H1 (cell line): ENCODE results near the gene CHRNA3. TPM values are rescaled to one million over a fixed set of nuclear protein-coding genes. Genes with fewer than 3 reads are reported as not detected.

Experiments used
- CTCF ChIA-PET: fragments of 300-600 bp; sonication (Branson Sonifier 250); formaldehyde crosslinking; loops from one replicate; lab custom pipeline; 2021; ENCODE audit not compliant: partially characterized antibody; lab: Charles Lee
- POLR2A ChIA-PET: fragments of 300-600 bp; sonication (Branson Sonifier 250); formaldehyde crosslinking; loops from one replicate; lab custom pipeline; 2021; ENCODE audit warnings: inconsistent platforms; ENCODE audit not compliant: partially characterized antibody; lab: Charles Lee
- DNase-seq, 2 experiments: peaks; one replicate each; pipeline versions ENCODE4 v3.0.0 to v3.0.0-alpha.2; 2010 to 2022; ENCODE audit warnings: low spot score in 2 of 2, low read depth in 1 of 2, mixed read lengths in 1 of 2
- FAIRE-seq: peaks from 2 replicates; lab custom pipeline; 2011; peaks lifted over from hg19 to GRCh38; lab: Jason Lieb, UNC
- H2AFZ ChIP-seq: 2 replicates; pipeline ENCODE4 v1.8.1; 2012; ENCODE audit warnings: low read length, inconsistent platforms
- H2AK5ac ChIP-seq: 2 replicates; pipeline ENCODE4 v1.6.1; 2013; ENCODE audit warnings: low read depth, low read length
- H2BK120ac ChIP-seq: replicated peaks from 2 replicates; pipeline ENCODE3; 2013; ENCODE audit warnings: low read depth, low read length, inconsistent platforms
- H2BK12ac ChIP-seq: 2 replicates; pipeline ENCODE4 v1.6.1; 2013; ENCODE audit warnings: low read depth, low read length
- H2BK15ac ChIP-seq: 2 replicates; pipeline ENCODE4 v1.6.1; 2013; ENCODE audit warnings: low read length
- H2BK20ac ChIP-seq: 2 replicates; pipeline ENCODE4 v1.6.1; 2013; ENCODE audit warnings: low read length
- H2BK5ac ChIP-seq: 2 replicates; pipeline ENCODE4 v1.6.1; 2013; ENCODE audit warnings: low read depth, low read length
- H3K14ac ChIP-seq: 2 replicates; pipeline ENCODE4 v1.6.1; 2013; ENCODE audit warnings: inconsistent platforms; ENCODE audit not compliant: insufficient read length
- H3K18ac ChIP-seq: 2 replicates; pipeline ENCODE4 v1.6.1; 2013; ENCODE audit warnings: low read length; ENCODE audit errors: extremely low read depth
- H3K23ac ChIP-seq: 2 replicates; pipeline ENCODE4 v1.6.1; 2013; ENCODE audit warnings: inconsistent platforms; ENCODE audit not compliant: insufficient read length
- H3K23me2 ChIP-seq: 2 replicates; pipeline ENCODE4 v1.6.1; 2013; ENCODE audit warnings: low read depth, low read length
- H3K27ac ChIP-seq: 2 replicates; pipeline ENCODE4 v1.6.1; 2011; ENCODE audit warnings: low read depth, low read length, inconsistent platforms
- H3K27me3 ChIP-seq, 4 experiments: replicated peaks in 1 of 4; 1 replicate in 1 of 4; 2 replicates in 3 of 4; pipeline versions ENCODE4 v1.6.1 to v1.8.1; 2011 to 2013; ENCODE audit warnings: low read length in 3 of 4, mild to moderate bottlenecking in 3 of 4, inconsistent platforms in 2 of 4, mixed read lengths in 2 of 4, moderate library complexity in 1 of 4; ENCODE audit not compliant: control insufficient read depth in 3 of 4, insufficient read depth in 3 of 4; ENCODE audit errors: extremely low read depth in 1 of 4
- H3K36me3 ChIP-seq, 4 experiments: 2 replicates each; pipeline versions ENCODE4 v1.6.1 to v1.8.1; 2011 to 2013; ENCODE audit warnings: mild to moderate bottlenecking in 4 of 4, low read length in 3 of 4, moderate library complexity in 2 of 4, control low read depth in 1 of 4, inconsistent platforms in 1 of 4; ENCODE audit not compliant: insufficient read depth in 4 of 4, control insufficient read depth in 2 of 4
- H3K4ac ChIP-seq: replicated peaks from 2 replicates; pipeline ENCODE3; 2013; ENCODE audit warnings: low read length, low read depth, mixed read lengths, inconsistent platforms; ENCODE audit not compliant: insufficient read length
- H3K4me1 ChIP-seq, 4 experiments: replicated peaks in 1 of 4; 1 replicate in 1 of 4; 2 replicates in 3 of 4; pipeline versions ENCODE4 v1.6.1 to v1.8.1; 2011 to 2013; ENCODE audit warnings: low read length in 3 of 4, inconsistent platforms in 2 of 4, mixed read lengths in 1 of 4; ENCODE audit not compliant: insufficient read depth in 4 of 4, control insufficient read depth in 3 of 4
- H3K4me2 ChIP-seq, 2 experiments: 2 replicates each; pipeline versions ENCODE4 v1.6.1 to v1.8.1; 2011 to 2013; ENCODE audit warnings: low read depth in 2 of 2, low read length in 2 of 2, control low read depth in 1 of 2, inconsistent platforms in 1 of 2, mild to moderate bottlenecking in 1 of 2; ENCODE audit not compliant: insufficient read depth in 1 of 2
- H3K4me3 ChIP-seq, 4 experiments: fragments of 200-600, 300-600 bp in 1 of 4; sonication (generic), shearing (Covaris generic), sonication (Bioruptor Twin) in 1 of 4; 2 replicates each; pipeline versions ENCODE4 v1.5.1 to v1.8.1; 2011 to 2016; ENCODE audit warnings: low read length in 4 of 4, low read depth in 3 of 4, control low read depth in 2 of 4, inconsistent platforms in 2 of 4, mild to moderate bottlenecking in 2 of 4, mixed read lengths in 1 of 4, moderate library complexity in 1 of 4; ENCODE audit not compliant: insufficient read depth in 2 of 4; ENCODE audit errors: extremely low read depth in 1 of 4
- H3K56ac ChIP-seq: replicated peaks from 2 replicates; pipeline ENCODE3; 2013; ENCODE audit warnings: low read depth, mild to moderate bottlenecking, mixed read lengths, low read length, inconsistent platforms; ENCODE audit not compliant: insufficient read length
- H3K79me1 ChIP-seq: 2 replicates; pipeline ENCODE4 v1.6.1; 2013; ENCODE audit warnings: low read depth, low read length, control low read depth
- H3K79me2 ChIP-seq, 2 experiments: 2 replicates each; pipeline versions ENCODE4 v1.6.1 to v1.8.1; 2012 to 2013; ENCODE audit warnings: low read length in 2 of 2, mild to moderate bottlenecking in 2 of 2, inconsistent platforms in 1 of 2; ENCODE audit not compliant: insufficient read depth in 2 of 2, control insufficient read depth in 1 of 2
- H3K9ac ChIP-seq, 4 experiments: replicated peaks in 1 of 4; 1 replicate in 1 of 4; 2 replicates in 3 of 4; pipeline versions ENCODE4 v1.6.1 to v1.8.1; 2011 to 2013; ENCODE audit warnings: low read depth in 3 of 4, low read length in 3 of 4, control low read depth in 2 of 4, mild to moderate bottlenecking in 2 of 4, moderate library complexity in 2 of 4, inconsistent platforms in 1 of 4; ENCODE audit errors: extremely low read depth in 1 of 4
- H3K9me3 ChIP-seq, 2 experiments: 2 replicates each; pipeline versions ENCODE4 v1.6.1 to v1.8.1; 2012 to 2013; ENCODE audit warnings: mild to moderate bottlenecking in 2 of 2, moderate library complexity in 2 of 2, control low read depth in 1 of 2, inconsistent platforms in 1 of 2, low read depth in 1 of 2, low read length in 1 of 2, mixed read lengths in 1 of 2; ENCODE audit not compliant: insufficient read depth in 2 of 2
- H4K20me1 ChIP-seq, 2 experiments: replicated peaks in 1 of 2; 2 replicates each; pipeline versions ENCODE3 to v1.8.1; 2011 to 2013; ENCODE audit warnings: inconsistent platforms in 2 of 2, low read length in 2 of 2, mild to moderate bottlenecking in 1 of 2; ENCODE audit not compliant: insufficient read depth in 2 of 2, control insufficient read depth in 1 of 2
- H4K5ac ChIP-seq: 2 replicates; pipeline ENCODE4 v1.6.1; 2013; ENCODE audit warnings: low read length, low read depth, mixed read lengths, inconsistent platforms; ENCODE audit not compliant: insufficient read length
- H4K8ac ChIP-seq: 2 replicates; pipeline ENCODE4 v1.8.0; 2013; ENCODE audit warnings: mild to moderate bottlenecking, moderate library complexity, low read length, inconsistent platforms; ENCODE audit not compliant: insufficient read depth; ENCODE audit errors: extremely low read depth
- H4K91ac ChIP-seq: replicated peaks from 2 replicates; pipeline ENCODE3; 2013; ENCODE audit warnings: low read length, mixed read lengths, inconsistent platforms; ENCODE audit not compliant: insufficient read length
- BRCA1 ChIP-seq: IDR thresholded peaks from 2 replicates; pipeline ENCODE4 v1.6.1; 2012; ENCODE audit warnings: low read depth, low read length, improper control_type of control experiment
- CEBPB ChIP-seq: IDR thresholded peaks from 2 replicates; pipeline ENCODE4 v1.6.1; 2012; ENCODE audit warnings: low read depth, low read length
- EGR1 ChIP-seq: IDR thresholded peaks from 2 replicates; pipeline ENCODE4 v1.6.1; 2011; ENCODE audit warnings: low read depth, low read length, borderline replicate concordance
- HDAC2 ChIP-seq, 2 experiments: fragments of 300-600 bp in 1 of 2; sonication (generic) in 1 of 2; IDR thresholded peaks; 2 replicates each; pipeline ENCODE4 v1.6.1; 2011 to 2012; ENCODE audit warnings: low read depth in 2 of 2, low read length in 2 of 2, mild to moderate bottlenecking in 2 of 2, moderate library complexity in 2 of 2, borderline replicate concordance in 1 of 2, inconsistent platforms in 1 of 2
- JUN ChIP-seq: IDR thresholded peaks from 2 replicates; pipeline ENCODE4 v1.6.1; 2011; ENCODE audit warnings: low read depth, mild to moderate bottlenecking, improper control_type of control experiment, low read length
- POLR2A ChIP-seq, 2 experiments: IDR thresholded peaks; 1 replicate in 1 of 2; 2 replicates in 1 of 2; pipeline ENCODE4 v1.6.1; 2011; ENCODE audit warnings: low read depth in 2 of 2, low read length in 2 of 2, mild to moderate bottlenecking in 2 of 2; ENCODE audit errors: control extremely low read depth in 1 of 2
- POLR2AphosphoS5 ChIP-seq: IDR thresholded peaks from 2 replicates; pipeline ENCODE4 v1.6.1; 2011; ENCODE audit warnings: low read depth, low read length
- RXRA ChIP-seq: IDR thresholded peaks from 2 replicates; pipeline ENCODE4 v1.6.1; 2011; ENCODE audit warnings: low read depth, mild to moderate bottlenecking, low read length, moderate library complexity; ENCODE audit not compliant: insufficient read depth
- SIN3A ChIP-seq, 2 experiments: IDR thresholded peaks in 1 of 2; conservative IDR thresholded peaks in 1 of 2; 2 replicates each; pipeline ENCODE4 v1.6.1; 2011 to 2012; ENCODE audit warnings: low read length in 2 of 2, improper control_type of control experiment in 1 of 2, low read depth in 1 of 2, mild to moderate bottlenecking in 1 of 2
- SP1 ChIP-seq: IDR thresholded peaks from 2 replicates; pipeline ENCODE4 v1.6.1; 2011; ENCODE audit warnings: low read depth, low read length
- SP4 ChIP-seq: IDR thresholded peaks from 2 replicates; pipeline ENCODE4 v1.6.1; 2012; ENCODE audit warnings: low read length, inconsistent platforms
- SRF ChIP-seq: IDR thresholded peaks from 2 replicates; pipeline ENCODE4 v1.6.1; 2011; ENCODE audit warnings: mild to moderate bottlenecking, low read depth, low read length, moderate library complexity
- SUZ12 ChIP-seq: fragments of 200-600 bp; sonication (generic); IDR thresholded peaks from 2 replicates; pipeline ENCODE4 v1.6.1; 2012; ENCODE audit warnings: mild to moderate bottlenecking, inconsistent platforms, low read length, moderate library complexity, mixed read lengths
- TBP ChIP-seq: IDR thresholded peaks from 2 replicates; pipeline ENCODE4 v1.6.1; 2011; ENCODE audit warnings: low read depth, low read length, improper control_type of control experiment
- WGBS, 2 experiments: shearing (Covaris generic) in 1 of 2; methylation state at CpG; one replicate each; pipeline versions ENCODE4 v1.1.6 to v1.1.7; 2013 to 2015; ENCODE audit warnings: low lambda C conversion rate in 2 of 2, mixed read lengths in 2 of 2, inconsistent platforms in 1 of 2, low coverage in 1 of 2, missing lambda C conversion rate in 1 of 2; ENCODE audit not compliant: insufficient replicate concordance in 2 of 2, insufficient coverage in 1 of 2, insufficient read length in 1 of 2; ENCODE audit errors: extremely low coverage in 1 of 2, missing lambda C conversion rate in 1 of 2; 5-methylcytosine and 5-hydroxymethylcytosine counted together
- polyA plus RNA-seq, 7 experiments: library from polyadenylated mRNA; depleted of rRNA in 3 of 7; stranded (reverse) in 5 of 7; unstranded in 2 of 7; fragments of >200 nt in 5 of 7; fragments of 200-250 nt in 2 of 7; gene quantifications; 1 replicate in 5 of 7; 2 replicates in 1 of 7; 4 replicates in 1 of 7; pipeline versions ENCODE4 v1.2.1 to v1.2.3, GENCODE V29; 2011 to 2013; ENCODE audit warnings: missing spikeins in 2 of 7, mixed read lengths in 2 of 7
- total RNA-seq: library from RNA; stranded (reverse); fragmentation: NEBNext Ultra II Directional; extraction: Animal tissue kit (Norgen Biotek cat#: 25700); gene quantifications from 2 replicates; pipeline ENCODE4 v1.2.1, GENCODE V29; 2021

The CHRNA3 gene
- total and polyA plus RNA-seq, 2 of the 8 experiments (the other 6 are each of a cell fraction or from before 2014, with no cell fraction given): 2.1 to 4.7 TPM

- Histone ChIP-seq H2BK12ac (no peak overlapping the region), H3K36me3 (peaks cover 0 to 4% (median 0%) of the 10 kb centered on the region in 4 experiments; a peak in 1 of 8 replicates), H4K91ac (no peak overlapping the region), H2BK15ac (no peak overlapping the region), H2AFZ (no peak overlapping the region), H3K23ac (no peak overlapping the region), H3K4me3 (no peak overlapping the region), H4K8ac (no peak overlapping the region), H3K27me3 (peaks cover 0 to 5% (median 4%) of the 10 kb centered on the region in 4 experiments; a peak in 2 of 7 replicates), H3K27ac (no peak overlapping the region), H3K18ac (no peak overlapping the region), H2BK5ac (no peak overlapping the region), H3K9ac (peak overlapping the region in 1 of 4 experiments; percentile 28; a peak in 1 of 7 replicates), H4K20me1 (no peaks in the 10 kb centered on the region), H3K23me2 (peaks cover 2% of the 10 kb centered on the region; the same call in 1 of the 2 replicates), H3K79me2 (no peaks in the 10 kb centered on the region), H3K79me1 (peaks cover 2% of the 10 kb centered on the region; the same call in 1 of the 2 replicates), H2AK5ac (no peak overlapping the region), H2BK120ac (no peak overlapping the region)
- ChIA-PET POLR2A (interaction anchor here (0.8 to 1.1 kb wide), 2 partner anchors 58 to 70 kb away, joined by 3 to 4 read pairs; partner anchors contain the start of gene CHRNA5), CTCF (interaction anchor here (0.6 to 10.9 kb wide), 7 partner anchors 10 to 328 kb away, joined by 3 to 256 read pairs (median 4); partner anchors contain the start of gene CHRNA3)
- no peak for FAIRE-seq
- no peak for TF ChIP-seq POLR2A (IDR thresholded peaks at IDR 0.05; ENCODE audit: control extremely low read depth in 1 of 2, low read depth in 2 of 2, low read length in 2 of 2)
- TF ChIP-seq SRF: no peak
- TF ChIP-seq CEBPB: no peak
- TF ChIP-seq HDAC2 (IDR thresholded peaks at IDR 0.05; ENCODE audit: borderline replicate concordance in 1 of 2, low read depth in 2 of 2, low read length in 2 of 2): no peak
- TF ChIP-seq EGR1: no peak
- no peak for TF ChIP-seq SP1
- no peak for TF ChIP-seq BRCA1
- no peak for TF ChIP-seq SP4
- TF ChIP-seq TBP: no peak
- no peak for TF ChIP-seq JUN
- no peak for TF ChIP-seq POLR2AphosphoS5
- no peak for TF ChIP-seq RXRA
- TF ChIP-seq SUZ12: no peak
- no peak for TF ChIP-seq SIN3A (conservative IDR thresholded peaks at IDR 0.05 in 1 of 2, IDR thresholded peaks at IDR 0.05 in 1 of 2; ENCODE audit: low read depth in 1 of 2, low read length in 2 of 2)
- TF ChIP-seq, all 59 proteins: peak for 0
- 85% methylated on average over 10 of the region's 10 CpGs; no CpG with 5 or more reads in 1 of the 2 experiments for WGBS, 2 experiments
- no peak overlapping the region for H3K4ac ChIP-seq
- DNase-seq: no peak
- H4K5ac ChIP-seq: no peak overlapping the region
- peaks cover 0 to under 1% (median under 1%) of the 10 kb centered on the region in 4 experiments; a peak in 2 of 7 replicates for H3K4me1 ChIP-seq
- no peak overlapping the region for H3K14ac ChIP-seq
- H3K9me3 ChIP-seq: no peaks in the 10 kb centered on the region
- no peak overlapping the region for H3K4me2 ChIP-seq
- no peak overlapping the region for H3K56ac ChIP-seq
- H2BK20ac ChIP-seq: no peak overlapping the region
Measured at GRCh38 chr15:78635346-78635745, 14.6 kb upstream of the CHRNA3 start.
